H1 (cell line): ENCODE data around the gene NKAIN4. TPM values are rescaled to one million over a fixed set of nuclear protein-coding genes. Genes with fewer than 3 reads are reported as not detected.

Source experiments
- CTCF ChIA-PET: fragments of 300-600 bp; sonication (Branson Sonifier 250); formaldehyde crosslinking; loops from one replicate; lab custom pipeline; 2021; ENCODE audit not compliant: partially characterized antibody; lab: Charles Lee
- POLR2A ChIA-PET: fragments of 300-600 bp; sonication (Branson Sonifier 250); formaldehyde crosslinking; loops from one replicate; lab custom pipeline; 2021; ENCODE audit warnings: inconsistent platforms; ENCODE audit not compliant: partially characterized antibody; lab: Charles Lee
- DNase-seq, 2 experiments: peaks; one replicate each; pipeline versions ENCODE4 v3.0.0 to v3.0.0-alpha.2; 2010 to 2022; ENCODE audit warnings: low spot score in 2 of 2, low read depth in 1 of 2, mixed read lengths in 1 of 2
- FAIRE-seq: peaks from 2 replicates; lab custom pipeline; 2011; peaks lifted over from hg19 to GRCh38; lab: Jason Lieb, UNC
- H2AFZ ChIP-seq: 2 replicates; pipeline ENCODE4 v1.8.1; 2012; ENCODE audit warnings: low read length, inconsistent platforms
- H2AK5ac ChIP-seq: 2 replicates; pipeline ENCODE4 v1.6.1; 2013; ENCODE audit warnings: low read depth, low read length
- H2BK120ac ChIP-seq: replicated peaks from 2 replicates; pipeline ENCODE3; 2013; ENCODE audit warnings: low read depth, low read length, inconsistent platforms
- H2BK12ac ChIP-seq: 2 replicates; pipeline ENCODE4 v1.6.1; 2013; ENCODE audit warnings: low read depth, low read length
- H2BK15ac ChIP-seq: 2 replicates; pipeline ENCODE4 v1.6.1; 2013; ENCODE audit warnings: low read length
- H2BK20ac ChIP-seq: 2 replicates; pipeline ENCODE4 v1.6.1; 2013; ENCODE audit warnings: low read length
- H2BK5ac ChIP-seq: 2 replicates; pipeline ENCODE4 v1.6.1; 2013; ENCODE audit warnings: low read depth, low read length
- H3K14ac ChIP-seq: 2 replicates; pipeline ENCODE4 v1.6.1; 2013; ENCODE audit warnings: inconsistent platforms; ENCODE audit not compliant: insufficient read length
- H3K18ac ChIP-seq: 2 replicates; pipeline ENCODE4 v1.6.1; 2013; ENCODE audit warnings: low read length; ENCODE audit errors: extremely low read depth
- H3K23ac ChIP-seq: 2 replicates; pipeline ENCODE4 v1.6.1; 2013; ENCODE audit warnings: inconsistent platforms; ENCODE audit not compliant: insufficient read length
- H3K23me2 ChIP-seq: 2 replicates; pipeline ENCODE4 v1.6.1; 2013; ENCODE audit warnings: low read depth, low read length
- H3K27ac ChIP-seq: 2 replicates; pipeline ENCODE4 v1.6.1; 2011; ENCODE audit warnings: low read depth, low read length, inconsistent platforms
- H3K27me3 ChIP-seq, 4 experiments: replicated peaks in 1 of 4; 1 replicate in 1 of 4; 2 replicates in 3 of 4; pipeline versions ENCODE4 v1.6.1 to v1.8.1; 2011 to 2013; ENCODE audit warnings: low read length in 3 of 4, mild to moderate bottlenecking in 3 of 4, inconsistent platforms in 2 of 4, mixed read lengths in 2 of 4, moderate library complexity in 1 of 4; ENCODE audit not compliant: control insufficient read depth in 3 of 4, insufficient read depth in 3 of 4; ENCODE audit errors: extremely low read depth in 1 of 4
- H3K36me3 ChIP-seq, 4 experiments: 2 replicates each; pipeline versions ENCODE4 v1.6.1 to v1.8.1; 2011 to 2013; ENCODE audit warnings: mild to moderate bottlenecking in 4 of 4, low read length in 3 of 4, moderate library complexity in 2 of 4, control low read depth in 1 of 4, inconsistent platforms in 1 of 4; ENCODE audit not compliant: insufficient read depth in 4 of 4, control insufficient read depth in 2 of 4
- H3K4ac ChIP-seq: replicated peaks from 2 replicates; pipeline ENCODE3; 2013; ENCODE audit warnings: low read length, low read depth, mixed read lengths, inconsistent platforms; ENCODE audit not compliant: insufficient read length
- H3K4me1 ChIP-seq, 4 experiments: replicated peaks in 1 of 4; 1 replicate in 1 of 4; 2 replicates in 3 of 4; pipeline versions ENCODE4 v1.6.1 to v1.8.1; 2011 to 2013; ENCODE audit warnings: low read length in 3 of 4, inconsistent platforms in 2 of 4, mixed read lengths in 1 of 4; ENCODE audit not compliant: insufficient read depth in 4 of 4, control insufficient read depth in 3 of 4
- H3K4me2 ChIP-seq, 2 experiments: 2 replicates each; pipeline versions ENCODE4 v1.6.1 to v1.8.1; 2011 to 2013; ENCODE audit warnings: low read depth in 2 of 2, low read length in 2 of 2, control low read depth in 1 of 2, inconsistent platforms in 1 of 2, mild to moderate bottlenecking in 1 of 2; ENCODE audit not compliant: insufficient read depth in 1 of 2
- H3K4me3 ChIP-seq, 4 experiments: fragments of 200-600, 300-600 bp in 1 of 4; sonication (generic), shearing (Covaris generic), sonication (Bioruptor Twin) in 1 of 4; 2 replicates each; pipeline versions ENCODE4 v1.5.1 to v1.8.1; 2011 to 2016; ENCODE audit warnings: low read length in 4 of 4, low read depth in 3 of 4, control low read depth in 2 of 4, inconsistent platforms in 2 of 4, mild to moderate bottlenecking in 2 of 4, mixed read lengths in 1 of 4, moderate library complexity in 1 of 4; ENCODE audit not compliant: insufficient read depth in 2 of 4; ENCODE audit errors: extremely low read depth in 1 of 4
- H3K56ac ChIP-seq: replicated peaks from 2 replicates; pipeline ENCODE3; 2013; ENCODE audit warnings: low read depth, mild to moderate bottlenecking, mixed read lengths, low read length, inconsistent platforms; ENCODE audit not compliant: insufficient read length
- H3K79me1 ChIP-seq: 2 replicates; pipeline ENCODE4 v1.6.1; 2013; ENCODE audit warnings: low read depth, low read length, control low read depth
- H3K79me2 ChIP-seq, 2 experiments: 2 replicates each; pipeline versions ENCODE4 v1.6.1 to v1.8.1; 2012 to 2013; ENCODE audit warnings: low read length in 2 of 2, mild to moderate bottlenecking in 2 of 2, inconsistent platforms in 1 of 2; ENCODE audit not compliant: insufficient read depth in 2 of 2, control insufficient read depth in 1 of 2
- H3K9ac ChIP-seq, 4 experiments: replicated peaks in 1 of 4; 1 replicate in 1 of 4; 2 replicates in 3 of 4; pipeline versions ENCODE4 v1.6.1 to v1.8.1; 2011 to 2013; ENCODE audit warnings: low read depth in 3 of 4, low read length in 3 of 4, control low read depth in 2 of 4, mild to moderate bottlenecking in 2 of 4, moderate library complexity in 2 of 4, inconsistent platforms in 1 of 4; ENCODE audit errors: extremely low read depth in 1 of 4
- H3K9me3 ChIP-seq, 2 experiments: 2 replicates each; pipeline versions ENCODE4 v1.6.1 to v1.8.1; 2012 to 2013; ENCODE audit warnings: mild to moderate bottlenecking in 2 of 2, moderate library complexity in 2 of 2, control low read depth in 1 of 2, inconsistent platforms in 1 of 2, low read depth in 1 of 2, low read length in 1 of 2, mixed read lengths in 1 of 2; ENCODE audit not compliant: insufficient read depth in 2 of 2
- H4K20me1 ChIP-seq, 2 experiments: replicated peaks in 1 of 2; 2 replicates each; pipeline versions ENCODE3 to v1.8.1; 2011 to 2013; ENCODE audit warnings: inconsistent platforms in 2 of 2, low read length in 2 of 2, mild to moderate bottlenecking in 1 of 2; ENCODE audit not compliant: insufficient read depth in 2 of 2, control insufficient read depth in 1 of 2
- H4K5ac ChIP-seq: 2 replicates; pipeline ENCODE4 v1.6.1; 2013; ENCODE audit warnings: low read length, low read depth, mixed read lengths, inconsistent platforms; ENCODE audit not compliant: insufficient read length
- H4K8ac ChIP-seq: 2 replicates; pipeline ENCODE4 v1.8.0; 2013; ENCODE audit warnings: mild to moderate bottlenecking, moderate library complexity, low read length, inconsistent platforms; ENCODE audit not compliant: insufficient read depth; ENCODE audit errors: extremely low read depth
- H4K91ac ChIP-seq: replicated peaks from 2 replicates; pipeline ENCODE3; 2013; ENCODE audit warnings: low read length, mixed read lengths, inconsistent platforms; ENCODE audit not compliant: insufficient read length
- CTBP2 ChIP-seq: IDR thresholded peaks from 2 replicates; pipeline ENCODE4 v1.7.0; 2011; ENCODE audit warnings: borderline replicate concordance, mild to moderate bottlenecking, moderate library complexity, mixed read lengths, low read length; ENCODE audit not compliant: insufficient read depth, insufficient read length
- POLR2AphosphoS5 ChIP-seq: IDR thresholded peaks from 2 replicates; pipeline ENCODE4 v1.6.1; 2011; ENCODE audit warnings: low read depth, low read length
- SP4 ChIP-seq: IDR thresholded peaks from 2 replicates; pipeline ENCODE4 v1.6.1; 2012; ENCODE audit warnings: low read length, inconsistent platforms
- WGBS, 2 experiments: shearing (Covaris generic) in 1 of 2; methylation state at CpG; one replicate each; pipeline versions ENCODE4 v1.1.6 to v1.1.7; 2013 to 2015; ENCODE audit warnings: low lambda C conversion rate in 2 of 2, mixed read lengths in 2 of 2, inconsistent platforms in 1 of 2, low coverage in 1 of 2, missing lambda C conversion rate in 1 of 2; ENCODE audit not compliant: insufficient replicate concordance in 2 of 2, insufficient coverage in 1 of 2, insufficient read length in 1 of 2; ENCODE audit errors: extremely low coverage in 1 of 2, missing lambda C conversion rate in 1 of 2; 5-methylcytosine and 5-hydroxymethylcytosine counted together
- polyA plus RNA-seq, 7 experiments: library from polyadenylated mRNA; depleted of rRNA in 3 of 7; stranded (reverse) in 5 of 7; unstranded in 2 of 7; fragments of >200 nt in 5 of 7; fragments of 200-250 nt in 2 of 7; gene quantifications; 1 replicate in 5 of 7; 2 replicates in 1 of 7; 4 replicates in 1 of 7; pipeline versions ENCODE4 v1.2.1 to v1.2.3, GENCODE V29; 2011 to 2013; ENCODE audit warnings: missing spikeins in 2 of 7, mixed read lengths in 2 of 7
- total RNA-seq: library from RNA; stranded (reverse); fragmentation: NEBNext Ultra II Directional; extraction: Animal tissue kit (Norgen Biotek cat#: 25700); gene quantifications from 2 replicates; pipeline ENCODE4 v1.2.1, GENCODE V29; 2021

NKAIN4 gene
- total and polyA plus RNA-seq, 2 of the 8 experiments (the other 6 are each of a cell fraction or from before 2014, with no cell fraction given), result 6.9 to 17.0 TPM

- Histone ChIP-seq H3K18ac (no peak overlapping the region), H3K4ac (no peak overlapping the region), H3K4me3 (no peak overlapping the region), H3K79me2 (peaks cover 25 to 95% of the 10 kb centered on the region in 2 experiments), H3K79me1 (peaks cover 16% of the 10 kb centered on the region), H3K27me3 (no peaks in the 10 kb centered on the region), H2BK5ac (no peak overlapping the region; the same call in 1 of the 2 replicates), H2AFZ (no peak overlapping the region), H4K91ac (no peak overlapping the region), H2BK12ac (no peak overlapping the region), H2BK15ac (no peak overlapping the region), H3K56ac (no peak overlapping the region), H3K23me2 (no peaks in the 10 kb centered on the region), H2AK5ac (no peak overlapping the region), H3K14ac (no peak overlapping the region), H2BK20ac (no peak overlapping the region), H3K9me3 (no peaks in the 10 kb centered on the region), H4K5ac (no peak overlapping the region), H4K20me1 (peaks cover 40 to 63% of the 10 kb centered on the region in 2 experiments), H3K27ac (no peak overlapping the region), H3K36me3 (peaks cover 25 to 60% (median 49%) of the 10 kb centered on the region in 4 experiments), H4K8ac (no peak overlapping the region), H2BK120ac (no peak overlapping the region), H3K23ac (no peak overlapping the region), H3K4me2 (no peak overlapping the region), H3K4me1 (no peaks in the 10 kb centered on the region), H3K9ac (0 out of 7 replicates have a peak overlapping the region, but pooled peaks of 1 of the 4 experiments have one; percentile 17)
- FAIRE-seq (no peak), DNase-seq (no peak)
- ChIA-PET CTCF (interaction anchor here (1.0 to 2.8 kb wide), 9 partner anchors 8 to 90 kb away, joined by 3 to 17 read pairs (median 3); partner anchors contain the start of gene YTHDF1), POLR2A (interaction anchor here (1.3 to 1.8 kb wide), 3 partner anchors 8 to 155 kb away, joined by 3 to 10 read pairs (median 3); no protein-coding TSS in a partner anchor)
- TF ChIP-seq POLR2AphosphoS5, result peak; percentile 16; the same call in 1 of the 2 replicates
- TF ChIP-seq SP4, result no peak
- TF ChIP-seq CTBP2, result no peak
- WGBS, 2 experiments, result 91% methylated on average over 11 of the region's 11 CpGs; no CpG with 5 or more reads in 1 of the 2 experiments
These were observed 47.4 kb downstream of the NKAIN4 start for GRCh38 chr20:63206878-63207277.
